GM08714 (cell line): ENCODE measurements around the gene MAP3K6.

Experiments
- H3K4me3 ChIP-seq: fragments of 200-500 bp; sonication (Bioruptor generic); 2 replicates; pipeline ENCODE4 v1.5.1; 2014; ENCODE audit warnings: mild to moderate bottlenecking, low read length, inconsistent platforms
- ZNF274 ChIP-seq: IDR thresholded peaks from 2 replicates; pipeline ENCODE4 v1.6.1; 2012; ENCODE audit warnings: mild to moderate bottlenecking, low read depth, low read length

MAP3K6 gene

GRCh38 chr1:27372808-27373690 is 6.3 kb upstream of the MAP3K6 start:
- no peak for TF ChIP-seq ZNF274

GRCh38 chr1:27372022-27372807 is 5.5 kb upstream of the MAP3K6 start:
- no peak for TF ChIP-seq ZNF274
- no peak overlapping the region for H3K4me3 ChIP-seq

More at GRCh38 chr1:27372808-27373690, 6.3 kb upstream of the MAP3K6 start:
- no peak overlapping the region for H3K4me3 ChIP-seq

DNA sequence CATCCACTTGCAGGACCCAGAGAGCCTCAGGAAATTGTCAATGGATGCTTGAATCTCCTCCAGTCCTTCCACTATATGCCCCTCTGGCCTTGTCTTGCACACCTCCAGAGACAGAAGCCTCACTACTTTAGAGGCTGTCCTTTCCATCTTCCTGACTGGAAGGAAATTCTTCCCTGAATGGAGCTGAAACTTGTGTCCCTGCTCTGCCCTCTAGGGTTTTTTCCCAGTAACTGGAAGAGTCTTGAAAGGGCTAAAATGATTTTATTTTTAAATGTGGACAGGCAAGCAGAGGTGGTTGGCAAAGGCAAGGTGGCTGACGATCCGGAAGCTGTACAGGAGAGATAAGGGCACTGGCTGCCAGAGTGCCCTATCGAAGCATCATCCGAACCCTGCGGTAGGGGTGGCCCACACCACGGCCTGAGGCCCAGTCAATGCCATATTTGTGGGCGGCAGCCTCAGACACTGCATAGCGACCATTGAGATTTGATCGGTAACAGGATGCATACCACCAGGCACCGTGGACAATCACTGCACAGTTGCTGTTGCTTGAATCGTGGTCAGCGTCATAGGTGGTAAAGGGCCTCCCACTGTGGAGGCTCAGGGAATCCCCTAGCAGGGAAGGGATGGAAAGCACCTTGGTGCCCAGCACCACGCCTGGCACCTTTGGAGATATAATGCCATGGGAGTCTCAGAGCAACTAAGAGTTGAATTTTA is 2.3 kb upstream of the MAP3K6 start:
- no peak for TF ChIP-seq ZNF274

GRCh38 chr1:27367160-27367650 is 444 bp upstream of the MAP3K6 start:
- no peak for TF ChIP-seq ZNF274
- no peak overlapping the region for H3K4me3 ChIP-seq

More for the DNA sequence above, 2.3 kb upstream of the MAP3K6 start:
- H3K4me3 ChIP-seq = no peak overlapping the region

DNA sequence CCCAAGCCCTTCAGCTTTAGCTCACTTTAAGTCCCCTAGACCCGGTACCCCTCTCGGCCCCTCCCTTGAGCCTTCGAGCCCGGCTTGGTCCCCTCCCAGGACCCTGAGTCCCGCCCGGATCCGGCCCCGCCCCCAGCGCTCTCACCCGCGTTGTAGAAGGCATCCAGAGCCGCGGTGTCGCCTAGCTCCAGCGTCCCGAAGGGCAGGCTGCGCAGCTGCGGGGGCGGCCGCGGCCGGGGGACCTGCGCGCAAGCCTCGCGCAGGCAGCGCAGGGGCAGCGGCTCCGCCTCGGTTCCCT is 699 bp downstream of the MAP3K6 start:
- H3K4me3 ChIP-seq = peak overlapping the region; percentile 57; the same call in 1 of the 2 replicates
- TF ChIP-seq ZNF274 = no peak

GRCh38 chr1:27365372-27366112 is 1.2 kb downstream of the MAP3K6 start:
- no peak for TF ChIP-seq ZNF274
- H3K4me3 ChIP-seq = peak overlapping the region; percentile 57; the same call in 1 of the 2 replicates

GRCh38 chr1:27364696-27365371 is 1.9 kb downstream of the MAP3K6 start:
- no peak overlapping the region for H3K4me3 ChIP-seq
- TF ChIP-seq ZNF274 = no peak

DNA sequence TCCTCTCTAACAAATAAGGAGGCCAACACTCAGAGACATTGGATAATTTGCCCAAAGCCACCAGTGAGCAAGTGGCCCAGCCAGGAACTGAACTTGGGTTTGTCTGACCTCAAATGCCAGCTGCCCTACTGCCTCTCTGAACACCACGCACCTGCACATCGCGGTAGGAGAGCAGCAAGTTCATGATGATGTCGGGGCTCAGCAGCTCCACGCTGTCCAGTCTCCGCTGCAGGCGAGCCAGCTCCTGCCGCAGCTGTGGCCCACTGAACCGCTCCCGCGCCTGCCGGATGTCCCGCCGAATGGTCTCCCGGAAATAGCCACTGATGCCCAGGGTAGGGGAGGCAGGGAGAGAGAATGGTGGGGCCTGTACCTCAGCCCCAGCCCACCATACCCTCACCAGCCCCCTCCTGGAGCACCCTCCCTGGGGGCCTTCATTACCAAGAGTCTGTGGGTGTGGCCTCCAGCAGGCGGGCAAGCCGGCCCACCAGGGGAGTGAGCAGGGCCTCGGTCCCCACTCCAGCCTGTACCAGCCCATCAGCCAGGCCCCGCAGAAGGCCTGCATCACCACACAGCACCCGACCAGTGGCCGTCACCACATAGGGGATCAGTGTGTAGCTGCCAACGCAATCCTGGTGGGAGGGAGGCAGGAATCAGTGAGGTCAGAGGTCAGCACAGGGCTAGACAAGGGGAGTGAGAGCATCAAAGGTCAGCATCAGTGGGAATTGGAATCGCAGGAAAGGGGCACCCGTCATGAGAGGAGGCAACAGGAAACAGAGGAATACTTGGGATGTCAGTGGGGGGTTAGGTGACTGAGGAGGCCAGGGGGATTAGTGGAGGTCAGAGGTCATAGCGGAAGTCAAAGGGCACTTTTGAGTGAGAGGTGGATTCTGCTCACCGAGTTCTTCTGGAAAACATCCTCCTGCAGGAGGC is 2.7 kb downstream of the MAP3K6 start:
- H3K4me3 ChIP-seq = no peak overlapping the region
- no peak for TF ChIP-seq ZNF274

- no peak overlapping the region for H3K4me3 ChIP-seq
- no peak for TF ChIP-seq ZNF274
Measured at GRCh38 chr1:27361553-27361952, 5.2 kb downstream of the MAP3K6 start.

GRCh38 chr1:27361044-27361402 is 5.7 kb downstream of the MAP3K6 start:
- H3K4me3 ChIP-seq = no peak overlapping the region
- TF ChIP-seq ZNF274 = no peak

DNA sequence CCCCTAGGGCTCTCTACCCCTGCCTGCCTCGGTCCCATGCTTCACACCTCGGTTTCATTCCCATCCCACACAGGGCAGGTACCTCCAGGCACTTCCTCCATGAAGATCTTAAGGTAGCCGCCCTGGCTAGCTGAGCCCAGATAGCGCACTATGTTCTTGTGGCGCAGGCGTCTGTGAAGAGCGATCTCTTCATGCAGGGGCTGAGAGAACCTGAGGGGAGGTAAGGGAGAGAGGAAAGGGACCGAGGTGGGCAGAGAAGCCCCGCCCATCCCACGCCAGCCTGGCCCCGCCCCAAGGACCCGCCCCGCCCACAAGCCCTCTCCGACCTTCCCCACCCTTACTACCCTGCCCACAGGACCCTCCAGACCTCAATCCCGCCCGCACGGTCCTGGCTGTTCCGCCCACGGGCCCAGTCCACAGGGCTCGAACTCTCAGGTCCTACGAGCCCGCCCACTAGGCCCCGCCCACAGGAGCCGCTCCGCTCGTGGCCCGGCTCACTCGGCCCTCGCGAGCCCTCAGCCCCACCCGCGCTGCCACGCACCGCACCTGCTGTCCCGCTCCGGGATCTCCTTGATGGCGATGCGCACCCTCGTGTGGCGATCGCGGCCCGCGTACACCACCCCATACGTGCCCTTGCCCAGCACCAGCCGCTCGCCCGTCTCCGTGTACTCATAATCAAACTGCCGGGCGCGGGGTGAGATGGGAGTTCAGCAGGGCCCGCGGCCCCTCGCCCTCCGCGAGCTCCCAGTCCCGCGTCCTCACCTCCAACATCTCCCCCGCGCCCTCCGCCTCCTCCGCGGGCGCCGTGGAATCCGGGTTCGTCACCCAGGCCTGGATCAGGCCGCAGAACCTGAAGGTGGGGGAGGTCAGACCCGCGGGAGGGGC is 6.4 kb downstream of the MAP3K6 start:
- no peak for TF ChIP-seq ZNF274
- H3K4me3 ChIP-seq = peak overlapping the region; percentile 3; the same call in 1 of the 2 replicates
